ENCODE measurements around the gene OSBPL5.

GRCh38 chr11:3052109-3052479 lies 113.0 kb downstream of the OSBPL5 start:
- TF ChIP-seq CTCF (IDR thresholded peaks at IDR 0.05) (no peak), POLR2A (IDR thresholded peaks at IDR 0.05) (no peak), POLR2AphosphoS5 (IDR thresholded peaks at IDR 0.05) (no peak)
